Omental fat pad (tissue), 4 donors: ENCODE measurements around the gene ORM2. TPM values are rescaled to one million over a fixed set of nuclear protein-coding genes. Genes with fewer than 3 reads are reported as not detected.

ENCODE experiments used
- ATAC-seq: fragments of 150-250 bp; one replicate; pipeline ENCODE4 v1.9.1; 2016; ENCODE audit warnings: mild to moderate bottlenecking, moderate library complexity; ENCODE audit not compliant: low FRiP score
- DNase-seq: peaks from one replicate; pipeline ENCODE4 v3.0.0-alpha.2; 2019; ENCODE audit warnings: low spot score
- total RNA-seq, 4 donors: library from RNA; depleted of rRNA; stranded (reverse); fragments of >200 nt; gene quantifications; one replicate each; pipeline ENCODE4 v1.1.0, GENCODE V29; 2016
- TF ChIP-seq, protein P1 (sequence below), 3 donors: fragments of 450-650 bp; IDR thresholded peaks; one replicate each; pipeline ENCODE4 v1.5.1; 2016 to 2017; ENCODE audit warnings: antibody characterized with exemption in 3 of 3, mild to moderate bottlenecking in 3 of 3, moderate library complexity in 2 of 3

Gene ORM2
- total RNA-seq, 4 donors from 2014 or later = 1.6 TPM; not detected in 3

DNA sequence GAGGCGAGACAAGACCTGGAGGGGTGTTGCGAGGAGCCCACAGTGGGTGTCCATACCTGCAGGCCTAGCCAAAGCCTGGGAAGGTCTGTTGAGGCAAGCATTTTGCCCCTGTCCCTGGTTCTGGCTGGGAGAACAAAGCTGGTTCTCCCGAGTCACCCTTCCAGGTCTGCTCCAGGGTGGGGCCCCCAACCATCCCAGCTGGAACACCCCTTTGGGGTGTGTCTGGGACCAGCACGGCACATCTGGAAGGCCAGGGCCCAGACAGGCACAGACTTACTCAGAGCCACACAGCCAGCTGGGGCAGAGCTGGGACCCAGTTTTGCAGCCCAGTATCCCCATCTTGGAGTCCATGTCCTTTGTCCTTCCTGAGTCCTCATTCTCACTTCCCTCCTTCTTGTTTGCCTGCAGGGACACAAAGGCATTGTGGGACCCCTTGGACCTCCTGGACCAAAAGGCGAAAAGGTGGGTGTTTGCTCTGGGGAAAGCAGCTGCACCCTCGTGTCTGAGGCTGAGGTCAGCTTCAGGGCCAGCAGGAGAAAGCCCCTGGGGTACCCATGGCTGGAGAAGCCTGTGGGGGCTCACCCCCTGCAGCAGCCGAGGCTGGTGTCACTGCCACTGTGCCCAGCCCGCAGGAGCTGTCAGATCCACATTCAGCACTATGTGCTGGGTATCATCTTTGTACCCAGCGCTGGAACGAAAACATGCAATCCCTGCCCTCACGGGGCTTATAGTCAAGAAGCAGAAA, 45.2 kb upstream of the ORM2 start:
- TF ChIP-seq, protein P1, sequence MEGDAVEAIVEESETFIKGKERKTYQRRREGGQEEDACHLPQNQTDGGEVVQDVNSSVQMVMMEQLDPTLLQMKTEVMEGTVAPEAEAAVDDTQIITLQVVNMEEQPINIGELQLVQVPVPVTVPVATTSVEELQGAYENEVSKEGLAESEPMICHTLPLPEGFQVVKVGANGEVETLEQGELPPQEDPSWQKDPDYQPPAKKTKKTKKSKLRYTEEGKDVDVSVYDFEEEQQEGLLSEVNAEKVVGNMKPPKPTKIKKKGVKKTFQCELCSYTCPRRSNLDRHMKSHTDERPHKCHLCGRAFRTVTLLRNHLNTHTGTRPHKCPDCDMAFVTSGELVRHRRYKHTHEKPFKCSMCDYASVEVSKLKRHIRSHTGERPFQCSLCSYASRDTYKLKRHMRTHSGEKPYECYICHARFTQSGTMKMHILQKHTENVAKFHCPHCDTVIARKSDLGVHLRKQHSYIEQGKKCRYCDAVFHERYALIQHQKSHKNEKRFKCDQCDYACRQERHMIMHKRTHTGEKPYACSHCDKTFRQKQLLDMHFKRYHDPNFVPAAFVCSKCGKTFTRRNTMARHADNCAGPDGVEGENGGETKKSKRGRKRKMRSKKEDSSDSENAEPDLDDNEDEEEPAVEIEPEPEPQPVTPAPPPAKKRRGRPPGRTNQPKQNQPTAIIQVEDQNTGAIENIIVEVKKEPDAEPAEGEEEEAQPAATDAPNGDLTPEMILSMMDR (IDR thresholded peaks at IDR 0.05) = no peak
- no peak for ATAC-seq
- DNase-seq = peak; percentile 17

DNA sequence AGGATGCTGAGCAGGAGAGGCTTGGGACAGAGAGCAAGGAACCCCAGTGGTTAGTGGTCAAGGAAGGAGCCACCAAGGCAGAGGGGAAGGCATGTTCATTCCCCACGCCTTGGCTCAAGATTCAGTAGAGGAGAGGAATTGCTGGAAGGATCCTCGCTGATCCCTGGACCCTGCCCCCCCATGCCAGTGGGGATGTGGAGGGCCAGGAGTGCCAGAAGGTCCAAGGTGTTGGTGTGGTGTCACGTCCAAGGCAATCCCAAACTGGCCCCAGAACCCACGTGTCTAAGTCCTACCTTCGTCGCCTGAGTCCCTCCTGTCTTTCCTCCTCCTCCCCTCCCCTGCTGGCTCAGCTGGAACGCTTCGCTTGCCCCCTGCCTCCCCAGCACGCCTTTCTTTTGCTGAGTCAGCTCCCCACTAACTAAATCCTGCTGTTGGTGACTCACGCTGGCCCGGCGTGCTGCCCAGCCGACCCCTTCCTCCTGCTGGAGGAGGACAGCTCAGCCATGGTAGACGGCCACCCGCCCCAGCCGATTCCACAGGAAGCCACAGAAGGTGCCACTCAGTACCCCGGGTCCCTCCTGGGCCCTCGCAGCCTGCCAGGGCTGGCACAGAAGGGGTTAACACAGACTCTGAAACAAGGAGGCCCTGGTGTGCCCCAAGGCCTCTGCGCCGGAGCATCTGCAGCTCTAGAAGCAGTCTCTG, 44.4 kb upstream of the ORM2 start:
- DNase-seq = peak; percentile 27

DNA sequence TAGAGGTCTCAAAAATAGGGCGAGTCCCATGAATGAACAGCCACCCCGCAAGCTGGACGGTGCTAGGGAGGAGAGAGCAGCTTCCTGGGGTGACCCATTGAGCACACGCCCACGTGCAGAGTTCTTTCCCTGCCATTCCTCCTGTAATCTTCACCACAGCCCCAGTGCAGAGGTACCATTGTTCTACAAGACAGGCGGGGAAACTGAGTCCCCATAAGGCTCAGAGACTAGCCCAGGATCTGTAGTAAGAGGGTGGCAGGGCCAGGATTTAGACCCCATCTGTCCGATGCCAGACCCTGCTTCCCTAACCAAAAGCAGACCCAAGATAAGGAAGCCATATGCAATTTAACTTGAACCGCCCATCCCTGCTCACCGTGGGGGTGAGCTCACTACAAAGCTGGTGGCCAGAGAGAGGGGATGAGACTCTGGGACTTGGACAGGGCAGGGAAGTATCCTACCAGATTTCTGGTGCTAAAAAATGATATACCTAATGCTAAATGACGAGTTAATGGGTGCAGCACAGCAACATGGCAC, 43.5 kb upstream of the ORM2 start:
- no peak for ATAC-seq
- no peak for DNase-seq
- TF ChIP-seq, protein P1 (IDR thresholded peaks at IDR 0.05) = no peak

More for the DNA sequence above, 44.4 kb upstream of the ORM2 start:
- TF ChIP-seq, protein P1 (IDR thresholded peaks at IDR 0.05) = no peak
- no peak for ATAC-seq

DNA sequence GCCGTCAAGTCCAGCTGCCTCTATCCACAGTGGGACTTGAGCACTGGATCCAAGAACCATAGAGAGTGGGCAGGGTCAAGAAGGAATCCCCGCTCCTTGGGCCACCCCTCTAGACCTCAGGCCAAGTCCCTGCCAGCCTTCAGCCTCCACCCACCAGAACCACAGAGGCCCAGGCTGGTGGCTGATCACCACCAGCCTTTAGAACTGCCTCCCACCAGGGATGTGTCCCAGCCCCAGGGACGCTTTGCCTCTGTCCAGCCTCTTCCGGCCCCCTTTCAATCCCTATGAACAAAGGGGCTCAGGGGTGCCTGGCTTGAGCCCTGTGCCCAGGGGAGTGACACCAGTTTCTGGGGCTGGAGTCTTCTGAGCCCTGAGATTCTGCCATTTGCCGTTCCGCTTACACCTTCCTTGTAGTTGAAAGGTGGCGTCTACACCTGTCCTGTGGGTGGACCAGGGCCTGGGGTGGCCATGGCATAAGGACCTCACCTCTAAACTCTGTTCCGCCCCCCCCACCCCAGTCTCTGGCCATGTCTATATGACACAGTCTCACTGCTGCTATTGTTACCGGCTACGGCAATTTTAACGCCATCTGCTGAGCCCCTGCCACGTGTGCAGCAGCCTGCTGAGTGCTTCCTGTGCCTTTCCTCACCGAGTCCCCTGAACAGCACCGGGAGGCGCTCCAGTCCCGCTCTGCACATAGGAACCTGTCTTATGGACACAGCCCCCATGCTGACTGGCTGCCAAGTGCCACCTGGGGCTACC, 42.5 kb upstream of the ORM2 start:
- DNase-seq (peak; percentile 21), ATAC-seq (no peak)
- TF ChIP-seq, protein P1 (IDR thresholded peaks at IDR 0.05) = no peak

DNA sequence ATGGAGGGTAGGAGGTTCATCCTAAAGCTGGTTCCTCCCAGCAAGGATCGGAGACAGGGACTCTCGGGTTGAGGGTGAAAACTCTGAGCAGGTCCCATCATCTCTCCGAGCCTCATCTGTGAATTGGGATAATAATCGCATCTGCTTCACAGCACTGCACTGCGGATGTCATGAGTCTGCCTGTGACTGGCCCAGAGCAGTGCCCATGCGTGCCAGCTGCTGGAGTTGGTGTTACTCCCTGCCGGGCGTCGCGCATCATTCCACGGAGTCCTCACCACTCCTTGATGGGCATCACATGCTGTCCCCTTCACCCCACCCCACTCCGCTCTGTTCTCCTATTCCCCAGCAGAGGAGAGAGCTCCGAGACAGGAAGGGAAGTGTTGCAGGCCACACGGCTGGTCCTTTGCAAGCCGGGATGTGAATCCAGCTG, 41.9 kb upstream of the ORM2 start:
- DNase-seq (peak; percentile 20), ATAC-seq (no peak)
- TF ChIP-seq, protein P1 (IDR thresholded peaks at IDR 0.05) = no peak

DNA sequence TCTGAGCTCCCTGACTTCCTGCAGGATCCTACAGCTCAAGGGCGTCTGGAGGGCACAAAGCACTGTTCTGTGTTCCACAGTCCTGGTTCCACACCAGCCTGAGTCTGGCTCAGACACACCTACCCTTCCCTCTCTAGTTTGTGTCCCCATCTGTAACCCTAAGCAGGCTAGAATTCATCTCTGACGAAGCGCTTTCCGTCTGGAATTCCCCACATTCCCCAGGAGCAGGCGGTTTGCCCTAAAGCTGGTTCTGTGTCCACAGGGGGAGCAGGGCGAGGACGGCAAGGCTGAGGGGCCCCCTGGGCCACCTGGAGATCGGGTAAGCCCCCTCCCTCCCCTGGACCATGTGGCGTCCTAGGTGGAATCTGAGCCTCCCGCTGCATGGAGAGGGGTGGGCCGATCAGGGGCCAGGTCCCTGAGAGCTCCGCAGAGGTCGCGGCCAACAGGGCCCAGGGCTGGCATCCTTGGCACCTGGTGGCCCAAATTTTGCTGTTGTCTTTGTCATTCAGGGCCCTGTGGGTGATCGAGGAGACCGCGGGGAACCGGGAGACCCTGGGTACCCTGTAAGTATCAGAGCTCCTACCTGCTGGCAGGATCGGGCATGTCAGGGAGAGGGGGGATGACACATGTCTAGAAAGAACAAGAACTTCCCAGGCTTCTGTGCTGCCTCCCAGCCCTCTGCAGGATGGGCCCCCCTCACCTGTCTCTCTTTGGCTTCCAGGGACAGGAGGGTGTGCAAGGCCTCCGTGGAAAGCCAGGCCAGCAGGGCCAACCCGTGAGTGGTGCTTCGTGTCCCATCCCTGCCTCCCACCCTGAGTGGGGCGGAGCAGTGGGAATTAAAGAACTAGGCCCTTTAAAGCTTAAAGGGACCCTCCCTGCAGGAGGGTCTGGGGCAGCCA, 41.2 kb upstream of the ORM2 start:
- DNase-seq (peak; percentile 18), ATAC-seq (no peak)
- TF ChIP-seq, protein P1 (IDR thresholded peaks at IDR 0.05) = no peak
